ENCODE data around the gene GPHN. TPM values are rescaled to one million over a fixed set of nuclear protein-coding genes. Genes with fewer than 3 reads are reported as not detected.
"Not testable (repeated sequence)": the region's sequence is repeated elsewhere in the genome, so short reads cannot be mapped to it uniquely, and the experiment has no call there.

Gene GPHN
- total RNA-seq, 2 experiments from 2014 or later: 30.7 to 35.8 TPM

DNA sequence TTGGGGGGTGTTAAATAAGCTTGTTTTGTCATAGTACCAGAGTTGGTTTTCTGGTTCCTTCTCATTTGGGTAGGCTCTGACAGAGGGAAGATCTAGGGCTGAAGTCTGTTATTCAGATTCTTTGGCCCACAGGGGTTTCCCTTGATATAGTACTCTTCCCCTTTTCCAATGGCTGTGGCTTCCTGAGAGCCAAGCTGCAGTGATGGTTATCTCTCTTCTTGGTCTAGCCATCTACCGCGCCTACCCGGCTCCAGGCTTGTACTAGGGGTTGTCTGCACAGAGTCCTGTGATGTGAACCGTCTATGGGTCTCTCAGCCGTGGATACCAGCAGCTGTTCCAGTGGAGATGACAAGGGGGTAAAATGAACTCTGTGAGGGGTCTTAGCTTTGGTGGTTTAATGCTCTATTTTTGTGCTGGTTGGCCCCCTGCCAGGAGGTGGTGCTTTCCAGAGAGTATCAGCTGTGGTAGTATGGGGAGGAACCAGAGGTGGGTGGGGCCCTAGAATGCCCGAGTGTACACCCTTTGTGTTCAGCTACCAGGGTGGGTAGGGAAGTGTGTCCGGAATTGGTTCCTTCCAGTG, 209.7 kb downstream of the GPHN start:
- peaks cover 32% of the 10 kb centered on the region for H3K4me1 Mint-ChIP-seq
- H3K36me3 Mint-ChIP-seq: peaks cover 44% of the 10 kb centered on the region

DNA sequence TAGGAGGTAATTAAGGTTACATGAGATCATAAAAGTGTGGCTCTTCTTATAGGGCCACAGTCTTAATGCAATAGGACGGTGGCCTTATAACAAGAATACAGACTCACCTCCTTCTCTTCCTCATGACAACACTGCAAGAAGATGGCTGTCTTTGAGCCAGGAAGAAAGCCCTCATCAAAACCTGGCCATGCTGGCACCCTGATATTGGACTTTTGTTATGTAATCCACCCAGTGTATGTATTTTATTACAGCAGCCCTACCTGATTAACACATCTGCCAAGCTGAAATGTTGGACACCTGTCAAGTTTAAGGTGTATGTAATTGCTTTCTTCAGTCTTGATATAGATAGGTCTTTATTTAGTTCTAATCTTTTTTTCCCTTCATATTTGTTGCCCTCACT, 217.0 kb downstream of the GPHN start:
- H3K4me3 Mint-ChIP-seq: no peak overlapping the region
- H3K4me1 Mint-ChIP-seq: peaks cover 4% of the 10 kb centered on the region
- peaks cover 24% of the 10 kb centered on the region for H3K9me3 Mint-ChIP-seq
- H3K27ac Mint-ChIP-seq: no peak overlapping the region
- H3K27me3 Mint-ChIP-seq: no peaks in the 10 kb centered on the region
- H3K36me3 Mint-ChIP-seq: peaks cover 42% of the 10 kb centered on the region
- no peak for DNase-seq

More for the DNA sequence above, 209.7 kb downstream of the GPHN start:
- peaks cover 14% of the 10 kb centered on the region for H3K9me3 Mint-ChIP-seq
- H3K27me3 Mint-ChIP-seq: no peaks in the 10 kb centered on the region
- no peak overlapping the region for H3K27ac Mint-ChIP-seq
- no peak for DNase-seq
- H3K4me3 Mint-ChIP-seq: no peak overlapping the region

DNA sequence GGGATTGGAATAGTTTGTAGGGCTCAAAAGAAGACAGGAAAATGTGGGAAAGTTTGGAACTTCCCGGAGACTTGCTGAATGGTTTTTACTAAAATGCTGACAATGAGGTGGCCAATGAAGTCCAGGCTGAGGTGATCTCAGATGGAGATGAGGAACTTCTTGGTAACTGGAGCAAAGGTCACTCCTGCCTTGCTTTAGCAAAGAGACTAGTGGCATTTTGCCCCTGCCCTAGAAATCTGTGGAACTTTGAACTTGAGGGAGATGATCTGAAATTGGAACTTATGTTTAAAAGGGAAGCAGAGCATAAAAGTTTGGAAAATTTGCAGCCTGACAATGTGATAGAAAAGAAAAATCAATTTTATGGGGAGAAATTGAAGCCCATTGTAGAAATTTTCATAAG, 223.4 kb downstream of the GPHN start:
- not testable (repeated sequence) for H3K4me1 Mint-ChIP-seq, H3K27me3 Mint-ChIP-seq, H3K4me3 Mint-ChIP-seq, DNase-seq, H3K27ac Mint-ChIP-seq
- Mint-ChIP-seq H3K9me3 (peaks cover 35% of the 10 kb centered on the region), H3K36me3 (peaks cover 50% of the 10 kb centered on the region)

DNA sequence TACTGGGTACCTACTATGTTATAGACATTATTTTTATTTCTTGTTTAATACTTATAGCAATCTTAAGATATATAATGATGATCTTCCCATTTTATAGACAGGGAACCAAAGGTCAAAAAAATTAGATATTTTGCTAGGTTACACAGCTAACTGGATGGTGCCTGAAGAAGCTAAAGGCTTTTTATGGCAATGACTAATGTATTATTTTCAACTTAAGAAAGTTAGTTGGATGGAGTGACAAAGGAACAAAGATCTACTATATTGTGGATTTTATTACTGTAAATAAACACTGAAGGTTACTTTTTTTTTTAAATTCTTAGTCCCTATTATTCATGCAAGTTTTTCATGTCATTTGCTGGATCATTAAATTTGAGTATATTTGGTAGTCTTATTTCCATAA, 227.9 kb downstream of the GPHN start:
- no peak for DNase-seq
- peaks cover 32% of the 10 kb centered on the region for H3K36me3 Mint-ChIP-seq
- no peaks in the 10 kb centered on the region for H3K4me1 Mint-ChIP-seq
- H3K27me3 Mint-ChIP-seq: no peaks in the 10 kb centered on the region
- peaks cover 18% of the 10 kb centered on the region for H3K9me3 Mint-ChIP-seq
- no peak overlapping the region for H3K4me3 Mint-ChIP-seq
- H3K27ac Mint-ChIP-seq: no peak overlapping the region

DNA sequence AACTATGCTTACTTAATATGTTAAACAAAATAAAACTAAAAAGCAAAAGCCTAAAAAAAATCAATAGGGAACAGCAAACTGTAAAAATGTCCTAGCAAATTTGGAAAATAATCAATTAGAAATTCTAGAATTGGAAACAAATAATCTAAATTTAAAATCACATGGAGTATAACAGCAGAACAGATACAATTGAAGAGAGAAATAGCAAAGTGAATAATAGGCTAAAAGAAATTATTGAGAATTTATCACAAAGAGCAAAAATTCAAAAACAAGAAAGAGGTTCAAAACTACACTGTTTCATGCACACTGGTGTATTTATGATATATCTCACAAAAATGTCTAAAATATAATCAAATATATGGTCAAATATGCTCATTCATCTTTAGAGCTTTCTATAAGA, 231.9 kb downstream of the GPHN start:
- peaks cover 7% of the 10 kb centered on the region for H3K9me3 Mint-ChIP-seq
- H3K27me3 Mint-ChIP-seq: no peaks in the 10 kb centered on the region
- DNase-seq: no peak

DNA sequence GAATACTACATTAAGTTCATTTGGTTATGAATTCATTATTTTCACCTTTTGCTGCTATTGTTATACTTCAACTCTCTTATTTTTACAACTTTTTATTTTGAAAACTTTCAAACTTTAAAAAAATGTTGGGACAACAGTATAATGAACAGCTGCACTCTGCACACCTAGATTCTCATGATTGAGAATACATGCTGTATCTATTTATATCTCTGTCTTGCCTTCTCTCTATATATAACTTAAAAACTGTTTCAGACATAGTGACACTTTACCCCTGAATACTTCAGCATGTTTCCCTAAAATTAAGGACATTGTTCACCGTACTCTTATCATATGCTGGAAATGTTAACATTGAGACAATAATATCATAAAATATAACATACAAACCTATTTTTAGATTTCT, 237.1 kb downstream of the GPHN start:
- H3K4me3 Mint-ChIP-seq: no peak overlapping the region
- no peak overlapping the region for H3K27ac Mint-ChIP-seq
- no peaks in the 10 kb centered on the region for H3K4me1 Mint-ChIP-seq
- no peaks in the 10 kb centered on the region for H3K9me3 Mint-ChIP-seq
- H3K27me3 Mint-ChIP-seq: no peaks in the 10 kb centered on the region
- DNase-seq: no peak
- H3K36me3 Mint-ChIP-seq: peaks cover 5% of the 10 kb centered on the region

More for the DNA sequence above, 231.9 kb downstream of the GPHN start:
- no peaks in the 10 kb centered on the region for H3K4me1 Mint-ChIP-seq
- no peak overlapping the region for H3K27ac Mint-ChIP-seq
- H3K36me3 Mint-ChIP-seq: peaks cover 18% of the 10 kb centered on the region
- H3K4me3 Mint-ChIP-seq: no peak overlapping the region

DNA sequence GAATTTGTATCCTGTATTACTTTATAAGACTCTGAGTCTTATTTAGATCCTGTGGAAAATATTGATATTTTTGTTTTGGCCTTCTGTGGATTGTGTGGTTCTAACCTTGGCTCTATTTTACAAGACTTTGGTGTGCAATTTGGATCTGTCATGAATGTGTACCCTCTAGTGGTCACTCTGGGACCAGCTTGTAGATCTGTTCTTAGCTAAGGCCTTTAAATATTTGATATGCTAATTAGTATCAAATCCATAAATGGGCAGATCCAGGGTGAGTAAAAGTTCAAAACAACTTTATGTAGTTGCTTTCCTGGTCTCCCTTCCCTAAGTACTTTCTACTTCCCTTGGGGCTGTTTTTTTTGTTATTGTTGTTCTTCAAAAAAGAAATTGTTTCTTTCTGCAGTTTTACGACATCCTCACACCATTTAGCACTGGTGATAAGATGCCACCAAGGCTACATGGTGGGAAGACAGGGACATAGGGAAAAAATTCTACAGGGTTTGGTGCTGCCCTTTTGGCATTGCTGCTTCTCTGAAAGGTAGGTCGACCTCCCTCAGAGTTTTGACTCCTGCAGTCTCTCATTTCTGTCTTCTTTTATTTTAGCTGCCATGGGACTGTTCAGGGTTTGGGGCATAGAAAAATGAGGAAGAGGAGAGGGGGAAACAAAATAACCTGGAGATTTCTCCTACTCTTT, 238.5 kb downstream of the GPHN start:
- Mint-ChIP-seq H3K9me3 (no peaks in the 10 kb centered on the region), H3K4me1 (no peaks in the 10 kb centered on the region), H3K36me3 (peaks cover 3% of the 10 kb centered on the region), H3K27ac (no peak overlapping the region), H3K27me3 (no peaks in the 10 kb centered on the region), H3K4me3 (no peak overlapping the region)
- no peak for DNase-seq

DNA sequence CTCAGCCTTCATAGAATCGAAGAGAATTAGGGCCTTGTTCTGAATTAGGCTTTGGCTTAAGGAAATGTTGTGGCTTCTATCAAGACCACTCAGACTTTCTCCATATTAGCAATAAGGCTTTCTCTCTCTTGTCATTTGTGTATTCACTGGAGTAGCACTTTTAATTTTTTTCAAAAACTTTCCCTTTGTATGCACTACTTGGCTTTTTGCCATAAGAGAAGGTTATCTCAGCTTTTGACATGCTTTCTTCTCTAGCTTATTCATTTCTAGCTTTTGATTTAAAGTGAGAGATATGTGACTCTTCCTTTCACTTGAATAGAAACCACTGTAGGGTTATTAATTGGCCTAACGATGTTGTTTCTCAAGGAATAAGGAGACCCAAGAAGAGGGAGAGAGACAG, 244.2 kb downstream of the GPHN start:
- Mint-ChIP-seq H3K4me1 (peaks cover 6% of the 10 kb centered on the region), H3K36me3 (peaks cover 1% of the 10 kb centered on the region), H3K4me3 (no peak overlapping the region), H3K27me3 (no peaks in the 10 kb centered on the region), H3K9me3 (no peaks in the 10 kb centered on the region), H3K27ac (no peak overlapping the region)
- no peak for DNase-seq

DNA sequence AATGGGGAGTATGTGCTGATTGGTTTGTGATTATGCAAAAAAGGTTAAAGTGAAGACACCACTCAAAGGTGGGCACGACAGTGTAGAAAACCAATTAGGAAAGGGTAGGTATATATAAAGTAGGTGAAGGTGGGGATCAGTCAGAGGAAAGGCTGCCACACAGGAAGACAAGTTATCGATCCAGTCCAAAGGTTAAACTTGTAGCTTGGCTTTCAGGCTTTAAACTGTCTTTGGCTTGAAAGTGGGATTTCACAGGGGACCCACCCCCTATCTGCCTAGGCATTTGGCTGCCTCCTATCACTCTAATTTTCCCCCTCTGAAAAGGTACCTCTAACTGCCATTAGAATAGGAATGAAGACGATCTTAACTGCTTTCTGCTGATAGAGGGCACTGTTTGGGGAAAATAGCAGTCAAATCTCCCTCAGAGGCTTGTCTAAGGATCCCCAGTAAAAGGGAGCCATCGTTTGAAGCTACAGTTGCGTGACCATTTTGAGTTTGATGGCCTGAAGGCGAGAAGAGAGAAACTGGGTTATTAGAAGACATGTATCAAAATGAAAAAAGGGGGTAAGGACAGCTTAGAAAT, 250.2 kb downstream of the GPHN start:
- Mint-ChIP-seq H3K27me3 (no peaks in the 10 kb centered on the region), H3K9me3 (peaks cover 1% of the 10 kb centered on the region), H3K36me3 (peaks cover 1% of the 10 kb centered on the region), H3K27ac (no peak overlapping the region), H3K4me1 (peaks cover 1% of the 10 kb centered on the region), H3K4me3 (no peak overlapping the region)
- no peak for DNase-seq

DNA sequence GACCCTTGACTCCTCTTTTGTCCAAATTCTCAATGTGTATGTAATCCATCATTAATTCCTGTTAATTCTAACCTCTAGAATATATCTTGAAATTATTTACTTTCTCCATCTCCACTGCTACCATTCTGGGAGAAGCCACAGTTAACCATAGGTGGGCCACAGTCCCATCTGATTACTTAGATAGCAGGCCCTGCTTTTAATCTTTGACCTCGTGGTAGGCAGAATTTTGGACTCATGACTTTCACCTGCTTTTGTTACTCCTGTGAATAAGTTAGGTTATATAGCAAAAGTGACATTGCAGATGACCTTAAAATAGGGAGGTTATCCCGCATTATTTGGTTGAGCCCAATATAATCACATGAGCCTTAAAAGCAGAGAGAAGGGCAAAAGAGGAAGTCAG, 264.2 kb downstream of the GPHN start:
- Mint-ChIP-seq H3K4me1 (no peaks in the 10 kb centered on the region), H3K27me3 (no peaks in the 10 kb centered on the region), H3K36me3 (peaks cover 11% of the 10 kb centered on the region), H3K4me3 (no peak overlapping the region), H3K9me3 (peaks cover 1% of the 10 kb centered on the region), H3K27ac (no peak overlapping the region)
- DNase-seq: no peak

DNA sequence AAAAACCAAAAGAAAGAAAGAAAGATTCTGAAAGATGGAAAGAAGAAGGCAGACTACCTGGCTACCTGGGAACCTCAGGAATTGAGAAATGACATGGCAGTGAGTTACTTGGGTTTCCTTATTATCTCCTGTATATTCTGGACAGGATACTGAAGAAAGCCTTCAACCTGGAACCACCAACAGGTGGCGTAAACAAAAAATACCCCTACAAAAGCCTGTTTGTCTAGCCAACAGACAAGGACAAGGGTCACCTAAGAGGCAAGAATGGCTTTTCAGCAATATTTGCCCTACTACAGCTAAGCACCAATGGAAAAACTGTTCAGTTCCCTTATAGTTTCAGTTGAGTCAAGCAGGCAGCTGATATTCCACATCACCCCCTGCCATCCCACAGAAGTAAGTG, 274.9 kb downstream of the GPHN start:
- Mint-ChIP-seq H3K9me3 (peaks cover 3% of the 10 kb centered on the region), H3K36me3 (peaks cover 19% of the 10 kb centered on the region), H3K4me1 (no peaks in the 10 kb centered on the region), H3K4me3 (no peak overlapping the region), H3K27ac (no peak overlapping the region), H3K27me3 (no peaks in the 10 kb centered on the region)
- DNase-seq: no peak

DNA sequence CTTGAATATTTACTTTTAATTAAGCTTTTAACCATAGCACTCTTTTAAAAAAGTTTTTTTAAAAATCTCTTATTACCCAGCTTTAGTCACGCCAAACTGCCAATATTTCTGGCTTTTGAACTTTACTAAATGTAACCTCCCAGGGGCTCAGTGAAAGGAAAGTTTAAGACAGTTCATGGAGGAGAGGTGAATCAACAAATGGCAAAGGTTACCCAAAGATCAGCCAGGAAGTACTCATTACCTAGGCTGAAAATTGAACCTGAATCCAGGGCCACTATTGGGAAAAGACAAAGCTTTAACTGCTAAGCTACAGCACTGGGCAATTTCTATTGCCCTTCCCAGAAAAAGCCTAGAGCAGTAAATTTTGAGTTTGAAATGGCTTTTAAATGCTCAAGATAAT, 282.2 kb downstream of the GPHN start:
- Mint-ChIP-seq H3K27ac (no peak overlapping the region), H3K36me3 (peaks cover 23% of the 10 kb centered on the region), H3K27me3 (no peaks in the 10 kb centered on the region), H3K9me3 (peaks cover 5% of the 10 kb centered on the region), H3K4me1 (no peaks in the 10 kb centered on the region), H3K4me3 (no peak overlapping the region)
- no peak for DNase-seq

DNA sequence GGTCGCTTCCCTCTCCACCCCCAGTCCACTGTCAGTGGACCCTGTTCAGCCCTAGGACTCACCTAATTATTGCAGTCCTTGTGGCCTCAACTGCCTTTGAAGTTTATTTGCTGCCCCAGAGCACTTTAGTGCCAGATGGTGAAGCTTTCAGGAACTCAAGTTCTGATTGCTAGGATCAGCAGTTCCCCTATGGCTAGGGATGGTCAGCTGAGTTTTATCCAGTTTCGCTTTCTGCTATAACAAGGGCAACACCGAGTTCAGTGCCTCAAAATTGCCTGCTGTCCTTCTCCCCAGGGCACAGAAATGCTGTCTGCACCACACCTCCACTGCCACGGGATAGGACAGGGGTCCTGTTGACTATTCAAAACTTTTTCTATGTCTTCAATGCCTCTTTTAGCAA, 295.0 kb downstream of the GPHN start:
- H3K27me3 Mint-ChIP-seq: no peaks in the 10 kb centered on the region
- H3K4me1 Mint-ChIP-seq: no peaks in the 10 kb centered on the region
- peaks cover 31% of the 10 kb centered on the region for H3K9me3 Mint-ChIP-seq
- no peak overlapping the region for H3K27ac Mint-ChIP-seq
- H3K36me3 Mint-ChIP-seq: peaks cover 48% of the 10 kb centered on the region
- DNase-seq: no peak
- H3K4me3 Mint-ChIP-seq: no peak overlapping the region

DNA sequence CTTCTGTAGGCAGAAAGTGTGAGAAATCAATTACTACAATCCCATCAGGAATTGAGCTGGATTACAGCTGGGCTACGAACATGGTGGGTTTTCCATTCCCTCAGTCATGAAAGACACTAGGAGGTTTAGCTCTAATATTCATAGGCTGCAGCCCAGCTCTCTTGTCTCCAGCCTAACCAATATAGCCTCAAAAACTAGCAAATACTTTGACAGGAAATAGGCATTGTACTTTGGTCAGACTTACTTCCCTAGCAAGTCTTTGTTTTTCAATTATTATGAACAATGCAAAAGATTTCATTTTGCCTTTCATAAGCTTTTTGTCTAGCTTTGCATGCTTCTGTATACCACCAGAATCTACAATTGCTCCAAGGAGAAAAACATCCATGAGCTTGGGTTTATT, 296.2 kb downstream of the GPHN start:
- no peak for DNase-seq
- peaks cover 29% of the 10 kb centered on the region for H3K9me3 Mint-ChIP-seq
- no peaks in the 10 kb centered on the region for H3K4me1 Mint-ChIP-seq
- H3K4me3 Mint-ChIP-seq: no peak overlapping the region
- no peak overlapping the region for H3K27ac Mint-ChIP-seq
- H3K36me3 Mint-ChIP-seq: peaks cover 46% of the 10 kb centered on the region
- H3K27me3 Mint-ChIP-seq: no peaks in the 10 kb centered on the region

DNA sequence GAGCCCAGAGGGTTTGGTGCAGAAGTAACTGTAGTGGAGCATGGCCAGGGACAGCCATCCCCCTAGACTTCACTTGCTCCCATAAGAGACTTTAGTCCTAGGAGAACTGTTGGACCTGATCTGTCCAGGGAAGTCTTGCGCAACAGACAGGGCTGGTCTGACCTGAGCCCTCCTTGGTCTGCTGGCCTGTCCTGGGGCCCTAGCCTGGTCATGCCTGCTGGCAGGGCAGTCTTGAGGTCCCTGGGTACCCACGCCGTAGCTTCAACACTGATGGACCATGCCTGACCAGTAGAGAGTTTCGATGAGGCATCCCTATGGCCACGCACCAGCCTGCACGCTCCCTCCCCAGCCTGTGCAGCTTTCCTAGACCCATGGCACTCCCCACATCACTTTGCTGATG, 305.7 kb downstream of the GPHN start:
- Mint-ChIP-seq H3K4me1 (no peaks in the 10 kb centered on the region), H3K27ac (no peak overlapping the region), H3K27me3 (no peaks in the 10 kb centered on the region), H3K4me3 (no peak overlapping the region), H3K36me3 (peaks cover 38% of the 10 kb centered on the region), H3K9me3 (peaks cover 25% of the 10 kb centered on the region)
- DNase-seq: no peak

DNA sequence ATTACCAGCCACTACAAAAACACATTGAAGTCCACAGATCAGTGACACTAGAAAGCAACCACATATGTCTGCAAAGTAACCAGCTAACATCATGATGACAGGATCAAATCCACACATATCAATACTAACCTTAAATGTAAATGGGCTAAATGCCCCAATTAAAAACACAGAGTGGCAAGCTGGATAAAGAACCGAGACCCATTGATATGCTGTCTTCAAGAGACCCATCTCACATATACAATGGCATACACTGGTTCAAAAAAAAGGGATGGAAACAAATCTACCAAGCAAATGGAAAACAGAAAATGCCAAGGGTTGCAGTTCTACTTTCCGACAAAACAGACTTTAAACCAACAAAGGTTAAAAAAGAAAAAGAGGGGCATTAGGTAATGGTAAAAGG, 307.7 kb downstream of the GPHN start:
- Mint-ChIP-seq H3K27ac (no peak overlapping the region), H3K4me3 (no peak overlapping the region), H3K36me3 (peaks cover 38% of the 10 kb centered on the region), H3K27me3 (no peaks in the 10 kb centered on the region), H3K9me3 (peaks cover 25% of the 10 kb centered on the region), H3K4me1 (no peaks in the 10 kb centered on the region)
- no peak for DNase-seq

Measured in activated naive CD8-positive, alpha-beta T cell treated with anti-CD3 and anti-CD28 coated beads for 36 hours (primary cell).